ENCODE results near the gene FREM3.

DNA sequence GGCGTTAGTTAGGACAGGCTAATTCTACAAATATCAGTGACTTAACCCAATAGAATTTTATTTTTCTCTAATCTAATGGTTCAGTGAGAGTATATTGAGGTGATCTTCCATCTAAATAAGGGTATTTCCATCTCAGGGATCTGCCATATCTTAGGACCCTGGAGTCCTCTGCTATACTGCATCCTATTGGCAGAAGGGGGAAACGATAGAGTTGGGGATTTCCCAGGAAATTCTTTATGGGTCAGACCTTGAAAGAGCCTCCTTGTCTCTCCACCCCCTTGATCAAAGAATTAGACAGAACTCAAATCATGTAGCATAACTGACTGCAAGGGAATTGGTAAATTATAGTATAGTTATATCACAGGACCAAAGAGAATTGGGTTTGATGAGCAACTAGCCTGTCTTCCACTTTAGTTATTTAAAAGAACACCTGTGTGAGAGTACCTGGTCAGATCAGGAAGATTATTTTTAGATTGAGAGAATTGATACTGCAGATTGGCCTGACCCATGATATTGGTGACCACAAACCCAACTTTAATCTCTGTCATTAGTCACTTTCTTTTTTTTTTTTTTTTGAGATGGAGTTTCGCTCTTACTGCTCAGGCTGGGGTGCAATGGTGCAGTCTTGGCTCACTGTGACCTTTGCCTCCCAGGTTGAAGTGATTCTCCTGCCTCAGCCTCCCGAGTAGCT lies 161.4 kb downstream of the FREM3 start:
- TF ChIP-seq, protein P1, sequence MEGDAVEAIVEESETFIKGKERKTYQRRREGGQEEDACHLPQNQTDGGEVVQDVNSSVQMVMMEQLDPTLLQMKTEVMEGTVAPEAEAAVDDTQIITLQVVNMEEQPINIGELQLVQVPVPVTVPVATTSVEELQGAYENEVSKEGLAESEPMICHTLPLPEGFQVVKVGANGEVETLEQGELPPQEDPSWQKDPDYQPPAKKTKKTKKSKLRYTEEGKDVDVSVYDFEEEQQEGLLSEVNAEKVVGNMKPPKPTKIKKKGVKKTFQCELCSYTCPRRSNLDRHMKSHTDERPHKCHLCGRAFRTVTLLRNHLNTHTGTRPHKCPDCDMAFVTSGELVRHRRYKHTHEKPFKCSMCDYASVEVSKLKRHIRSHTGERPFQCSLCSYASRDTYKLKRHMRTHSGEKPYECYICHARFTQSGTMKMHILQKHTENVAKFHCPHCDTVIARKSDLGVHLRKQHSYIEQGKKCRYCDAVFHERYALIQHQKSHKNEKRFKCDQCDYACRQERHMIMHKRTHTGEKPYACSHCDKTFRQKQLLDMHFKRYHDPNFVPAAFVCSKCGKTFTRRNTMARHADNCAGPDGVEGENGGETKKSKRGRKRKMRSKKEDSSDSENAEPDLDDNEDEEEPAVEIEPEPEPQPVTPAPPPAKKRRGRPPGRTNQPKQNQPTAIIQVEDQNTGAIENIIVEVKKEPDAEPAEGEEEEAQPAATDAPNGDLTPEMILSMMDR (conservative IDR thresholded peaks at IDR 0.05; ENCODE audit: low read depth, low read length): no peak
- TF ChIP-seq EZH2 (IDR thresholded peaks at IDR 0.05; ENCODE audit: borderline replicate concordance, low read depth, low read length, poor library complexity, severe bottlenecking): no peak
